HG02943 (cell line): Measurements from ENCODE around the gene ABCA4.

ENCODE experiments used
- ATAC-seq: cut with Tn5 transposase; IDR thresholded peaks from one replicate; pipeline ENCODE4 v1.9.1; 2021; ENCODE audit warnings: mild to moderate bottlenecking, low read depth, moderate library complexity; ENCODE audit not compliant: unreplicated experiment

The ABCA4 gene

DNA sequence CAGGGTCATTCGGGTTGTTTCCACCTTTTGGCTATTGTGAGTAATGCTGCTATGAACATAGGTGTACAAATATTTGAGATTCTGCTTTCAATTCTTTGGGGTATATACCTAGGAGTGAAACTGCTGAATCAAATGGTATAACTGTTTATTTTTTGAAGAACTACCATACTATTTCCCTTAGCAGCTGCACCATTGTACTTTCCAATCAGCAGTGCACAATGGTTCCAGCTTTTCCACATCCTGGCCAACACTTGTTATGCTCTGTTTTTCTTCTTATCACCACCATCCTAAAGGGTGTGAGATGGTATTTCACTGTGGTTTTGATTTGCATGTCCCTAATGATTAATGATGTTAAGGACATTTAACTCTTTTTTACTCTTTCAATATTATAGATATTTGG, 3.6 kb upstream of the ABCA4 start:
- ATAC-seq = no peak

- no peak for ATAC-seq
Observed at GRCh38 chr1:94122201-94122970, 1.4 kb upstream of the ABCA4 start.

- no peak for ATAC-seq
Observed at GRCh38 chr1:94121411-94121821, 468 bp upstream of the ABCA4 start.

GRCh38 chr1:94120570-94120901, 412 bp downstream of the ABCA4 start:
- ATAC-seq = no peak

- no peak for ATAC-seq
Observed at GRCh38 chr1:94119796-94120569, 965 bp downstream of the ABCA4 start.

GRCh38 chr1:94119306-94119705, 1.6 kb downstream of the ABCA4 start:
- ATAC-seq = no peak

GRCh38 chr1:94118471-94118870, 2.5 kb downstream of the ABCA4 start:
- ATAC-seq = no peak

GRCh38 chr1:94118013-94118412, 2.9 kb downstream of the ABCA4 start:
- no peak for ATAC-seq

- no peak for ATAC-seq
Observed at GRCh38 chr1:94117259-94117851, 3.6 kb downstream of the ABCA4 start.

- ATAC-seq = no peak
Observed at GRCh38 chr1:94115900-94116436, 5.0 kb downstream of the ABCA4 start.

DNA sequence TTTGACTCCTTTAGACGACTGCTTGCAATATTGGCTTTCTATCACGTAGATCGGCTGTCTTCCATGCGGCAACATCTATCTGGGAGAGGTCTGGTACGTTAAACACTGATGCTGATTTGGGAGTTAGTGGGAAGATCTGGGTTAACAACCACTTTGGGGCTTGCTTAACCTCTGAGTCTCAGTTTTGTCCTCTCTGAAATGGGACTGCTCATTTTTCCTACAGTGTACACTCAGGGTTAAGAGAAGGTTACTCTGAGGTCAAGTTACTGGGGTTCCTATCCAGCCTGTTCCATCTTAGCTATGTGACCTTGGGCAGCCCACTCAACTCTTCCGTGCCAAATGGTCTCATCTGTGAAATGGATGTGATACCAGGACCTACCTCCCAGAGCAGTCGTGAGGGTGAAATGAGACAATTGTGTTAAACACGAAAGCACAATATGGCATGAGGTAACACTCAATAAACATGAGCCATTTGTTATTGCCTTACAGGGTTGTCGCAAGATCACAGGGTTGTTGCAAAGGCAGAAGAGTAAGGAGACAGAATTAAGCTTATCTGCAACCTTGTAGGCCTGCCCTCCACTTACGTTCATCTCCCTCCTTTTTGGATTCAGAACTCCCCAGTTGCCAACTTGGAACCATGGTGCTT, 5.6 kb downstream of the ABCA4 start:
- no peak for ATAC-seq

DNA sequence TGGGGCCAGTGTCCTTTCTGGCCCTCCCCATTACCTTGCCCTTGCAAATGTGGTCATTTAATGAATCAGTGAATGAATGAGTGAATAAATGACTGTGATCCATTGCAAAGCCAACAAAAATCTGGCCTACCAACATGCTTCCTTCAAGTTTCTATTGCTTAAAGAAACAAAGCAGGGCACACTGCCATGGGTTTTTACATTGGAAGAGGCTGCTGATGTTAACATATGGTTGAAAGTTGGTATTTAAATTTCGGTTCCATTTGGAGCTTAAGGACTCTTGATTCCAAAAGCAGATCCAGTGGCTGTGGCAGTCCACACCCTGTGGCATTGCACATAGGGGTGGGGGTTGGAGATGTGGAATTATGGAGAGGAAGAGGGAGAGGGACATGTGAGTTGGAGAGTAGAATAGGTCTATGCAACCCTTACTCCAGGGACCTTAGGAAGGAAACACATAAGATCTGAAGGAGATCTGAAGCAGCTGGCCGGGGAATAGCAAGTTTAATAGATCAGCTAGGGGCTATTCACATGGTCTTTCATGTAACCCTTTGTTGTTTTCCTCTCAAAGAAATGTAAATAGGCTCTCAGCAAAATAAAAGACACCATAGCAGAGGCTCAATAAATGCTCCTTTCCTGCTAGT, 7.2 kb downstream of the ABCA4 start:
- no peak for ATAC-seq

- ATAC-seq = peak; percentile 79
Observed at GRCh38 chr1:94111879-94112278, 9.1 kb downstream of the ABCA4 start.

DNA sequence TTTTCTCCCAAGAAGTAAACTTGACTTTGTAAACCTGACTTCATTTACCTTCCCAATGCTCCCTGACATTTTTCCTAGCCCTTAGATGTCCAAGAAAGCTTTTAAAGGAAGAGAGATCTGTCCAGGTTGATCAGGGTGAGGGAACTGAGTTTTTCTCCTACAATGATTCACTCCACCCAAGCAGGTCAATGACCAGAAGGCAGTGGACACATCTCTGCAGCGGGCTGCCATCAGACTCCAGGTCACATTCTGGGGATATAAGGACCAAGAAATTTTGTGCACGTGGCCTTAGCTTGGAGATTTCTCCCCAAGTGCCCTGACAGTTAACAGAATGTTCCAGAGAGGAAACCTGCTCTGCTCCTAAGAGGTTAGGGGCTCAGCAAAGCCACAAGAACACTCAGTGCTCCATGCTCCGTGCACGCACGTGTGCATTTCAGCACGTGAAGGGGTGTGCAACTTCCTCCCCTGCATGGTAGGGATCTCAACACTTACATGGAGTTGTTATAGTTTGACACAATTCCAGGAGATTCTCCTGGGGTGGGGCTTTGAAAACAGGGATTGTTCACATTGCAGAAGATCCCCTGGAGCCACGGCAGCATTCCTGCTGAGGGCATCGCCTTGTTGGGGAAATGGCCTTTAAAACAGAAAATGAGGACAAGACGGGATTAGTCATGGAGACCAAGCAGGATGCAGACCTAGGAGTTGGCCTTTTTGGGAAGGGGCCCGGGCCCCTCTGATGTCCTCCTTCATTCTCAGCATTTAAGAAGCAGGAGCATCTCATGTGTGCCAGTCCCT, 9.8 kb downstream of the ABCA4 start:
- ATAC-seq = no peak

- ATAC-seq = no peak
Observed at GRCh38 chr1:94110021-94110761, 10.8 kb downstream of the ABCA4 start.

GRCh38 chr1:94109478-94109877, 11.5 kb downstream of the ABCA4 start:
- no peak for ATAC-seq

DNA sequence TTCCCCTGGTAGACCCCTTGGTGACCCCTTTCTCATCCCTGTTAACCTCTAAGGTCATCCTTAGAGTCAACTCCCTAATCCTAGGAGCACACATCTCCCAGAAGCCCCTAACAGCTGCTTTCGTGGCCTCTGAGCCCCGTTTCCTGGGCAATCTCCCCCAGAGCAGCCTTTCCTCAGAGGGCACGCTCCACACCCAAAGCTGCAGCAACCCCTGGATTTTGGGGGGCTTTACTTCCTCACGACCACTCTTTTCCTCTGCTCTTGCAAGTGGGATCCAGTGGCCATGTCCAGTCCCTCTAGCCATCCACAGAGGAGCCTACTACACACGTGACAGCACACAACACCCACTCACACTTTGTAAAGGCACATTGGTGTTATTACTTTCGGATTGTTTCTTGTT, 13.8 kb downstream of the ABCA4 start:
- no peak for ATAC-seq

- ATAC-seq = no peak
Observed at GRCh38 chr1:94106716-94107115, 14.2 kb downstream of the ABCA4 start.

GRCh38 chr1:94105957-94106529, 14.9 kb downstream of the ABCA4 start:
- no peak for ATAC-seq
